Left renal pelvis (tissue), 4 donors: ENCODE data around the gene SLC25A45. TPM values are rescaled to one million over a fixed set of nuclear protein-coding genes. Genes with fewer than 3 reads are reported as not detected.

Source experiments
- DNase-seq, 4 donors: peaks; one replicate each; pipeline ENCODE4 v3.0.0-alpha.2; 2013; ENCODE audit warnings: low read depth in 4 of 4, low spot score in 3 of 4
- polyA plus RNA-seq, 4 donors: library from polyadenylated mRNA; unstranded; fragments of 120-200 nt; gene quantifications; one replicate each; pipeline ENCODE4 v1.2.1, GENCODE V29; 2013; ENCODE audit not compliant: insufficient read length in 4 of 4

SLC25A45 gene, protein sequence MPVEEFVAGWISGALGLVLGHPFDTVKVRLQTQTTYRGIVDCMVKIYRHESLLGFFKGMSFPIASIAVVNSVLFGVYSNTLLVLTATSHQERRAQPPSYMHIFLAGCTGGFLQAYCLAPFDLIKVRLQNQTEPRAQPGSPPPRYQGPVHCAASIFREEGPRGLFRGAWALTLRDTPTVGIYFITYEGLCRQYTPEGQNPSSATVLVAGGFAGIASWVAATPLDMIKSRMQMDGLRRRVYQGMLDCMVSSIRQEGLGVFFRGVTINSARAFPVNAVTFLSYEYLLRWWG
- polyA plus RNA-seq = 1 to 10 TPM; 4.2 to 9.2 (median 6.1) TPM

DNA sequence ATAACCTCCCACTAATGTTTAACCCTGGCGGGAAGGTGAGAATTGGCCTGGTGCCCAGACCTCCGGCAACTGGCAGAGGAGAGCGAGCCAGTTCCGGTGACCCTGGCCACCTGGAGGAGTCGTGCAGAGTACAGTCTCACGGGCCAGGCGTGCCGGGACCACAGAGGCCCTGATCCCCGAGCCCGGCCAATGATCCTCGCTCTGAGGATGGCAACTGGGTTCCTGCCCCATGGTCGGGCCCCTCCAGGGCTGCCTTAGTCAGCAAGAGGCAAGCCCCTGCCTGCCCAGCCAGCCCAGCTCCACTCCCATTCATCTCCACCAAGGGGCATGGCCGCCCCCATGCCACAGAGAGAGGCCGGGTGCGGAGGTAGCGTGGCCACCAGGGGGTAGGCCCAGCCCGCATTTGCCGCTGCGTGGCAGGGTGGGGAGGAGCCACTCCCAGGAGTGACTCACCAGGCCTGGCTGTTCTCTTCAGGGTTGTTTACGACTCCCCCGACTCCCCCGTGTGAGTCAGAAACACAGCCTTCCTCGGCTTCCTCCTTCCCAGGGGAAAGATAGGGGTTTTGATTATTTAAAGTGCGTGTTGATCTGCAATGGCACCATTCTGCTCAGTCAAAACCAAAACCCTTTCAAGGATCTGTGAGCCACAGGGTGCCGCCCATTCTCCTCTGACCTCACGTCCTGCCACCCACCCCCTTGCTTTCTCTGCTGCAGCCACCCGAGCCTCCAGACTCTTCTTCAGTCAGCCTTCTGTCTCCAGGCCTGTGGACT, at the start of gene SLC25A45:
Gene SLC25A45, minus strand, starts transcription at position 614 of the 771 bp plus-strand sequence. CDS start 695 bp downstream, outside the sequence.
- DNase-seq = peak; percentile 71 to 80 (median 76)

DNA sequence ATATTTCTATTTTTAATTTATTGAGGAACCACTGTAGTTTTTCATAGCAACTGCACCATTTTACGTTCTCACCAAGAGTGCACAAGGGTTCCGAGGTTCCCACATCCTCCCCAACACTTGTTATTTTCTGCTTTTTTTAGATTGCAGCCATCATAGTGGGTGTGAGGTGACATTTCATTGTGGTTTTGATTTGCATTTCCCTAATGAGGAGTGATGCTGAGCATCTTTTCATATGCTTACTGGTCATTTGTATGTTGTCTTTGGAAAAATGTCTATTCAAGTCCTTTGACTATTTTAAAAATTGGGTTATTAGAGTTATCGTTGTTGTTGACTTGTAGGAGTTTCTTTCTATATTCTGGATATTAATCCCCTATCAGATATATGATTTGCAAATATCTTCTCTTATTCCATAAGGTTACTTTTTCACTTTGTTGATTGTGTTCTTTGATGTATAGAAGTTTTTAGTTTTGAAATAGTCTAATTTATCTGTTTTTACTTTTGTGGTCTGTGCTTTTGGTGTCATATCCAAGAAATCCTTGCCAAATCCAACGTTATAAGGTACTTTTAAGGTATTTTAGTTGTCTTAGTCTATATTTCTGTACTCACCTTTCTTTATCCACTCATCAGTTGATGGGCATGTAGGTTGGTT, 49.1 kb upstream of the SLC25A45 start:
- DNase-seq = no peak

GRCh38 chr11:65430406-65431217, 48.2 kb upstream of the SLC25A45 start:
- no peak for DNase-seq

GRCh38 chr11:65429724-65430405, 47.4 kb upstream of the SLC25A45 start:
- no peak for DNase-seq

GRCh38 chr11:65429068-65429681, 46.7 kb upstream of the SLC25A45 start:
- no peak for DNase-seq

DNA sequence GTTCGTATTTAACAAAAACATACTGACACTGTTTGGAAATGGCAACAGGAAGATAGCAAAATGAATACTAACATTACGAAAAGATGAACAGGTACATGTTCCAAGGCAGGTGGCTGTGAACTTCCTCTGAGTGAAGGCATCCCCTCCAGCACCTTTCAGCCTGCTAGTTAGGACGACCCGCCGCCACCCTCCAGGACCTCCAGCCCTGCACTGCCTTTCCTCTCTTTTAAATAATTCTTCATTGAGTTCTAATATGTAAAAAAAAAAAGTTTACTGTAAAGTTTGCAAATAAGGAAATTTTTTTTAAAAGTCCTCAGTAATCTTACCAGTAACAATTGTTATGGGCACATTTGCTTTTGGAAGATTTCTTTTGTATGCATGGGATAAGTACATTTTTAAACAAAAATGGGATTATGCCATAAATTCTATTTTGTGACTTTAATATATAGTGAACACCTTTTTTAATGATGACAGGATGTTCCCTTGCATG, 46.2 kb upstream of the SLC25A45 start:
- no peak for DNase-seq

DNA sequence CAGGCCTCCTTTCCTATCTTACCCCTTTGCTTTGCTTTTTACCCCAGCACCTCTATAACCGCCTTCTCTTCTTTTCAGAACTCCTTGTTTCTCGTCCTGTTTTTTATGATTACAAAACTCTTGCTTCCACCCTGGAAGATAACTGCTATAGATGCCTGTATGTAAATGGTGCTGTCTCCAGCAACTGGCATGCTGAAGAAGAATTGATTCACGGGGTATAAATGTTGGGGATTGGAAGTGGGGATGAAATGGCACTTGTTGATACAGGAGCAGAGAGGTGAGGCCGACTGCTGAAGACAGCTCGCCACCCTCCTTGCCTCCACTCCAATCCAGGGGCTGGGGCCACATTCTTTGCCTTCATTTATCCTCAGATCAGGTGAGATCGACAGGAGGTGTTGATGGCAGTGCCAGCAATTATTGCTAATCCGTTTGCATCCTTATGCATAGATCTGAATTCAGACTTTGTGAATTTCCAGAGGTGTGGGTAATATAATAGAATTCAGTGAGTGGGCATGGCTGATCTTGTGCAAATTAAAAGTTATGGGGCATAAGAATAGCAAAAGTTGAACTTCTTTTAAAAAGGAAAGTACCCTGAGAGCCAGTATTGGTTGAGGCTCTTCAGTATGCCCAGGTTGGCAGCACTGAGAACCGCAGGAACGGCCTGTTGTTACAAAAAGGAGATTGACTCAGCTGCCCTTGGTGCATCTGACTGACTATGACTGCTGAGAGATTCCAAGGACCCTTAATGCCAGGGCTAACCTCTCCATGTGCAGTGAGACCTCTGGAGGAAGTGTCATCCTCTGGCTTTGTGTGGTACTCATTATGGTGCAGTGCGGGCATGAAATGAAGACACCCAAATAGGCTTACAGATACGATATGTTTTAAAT, 45.5 kb upstream of the SLC25A45 start:
- no peak for DNase-seq

- no peak for DNase-seq
These were observed 44.6 kb upstream of the SLC25A45 start for GRCh38 chr11:65426839-65427690.

GRCh38 chr11:65425971-65426838, 43.8 kb upstream of the SLC25A45 start:
- DNase-seq = no peak

DNA sequence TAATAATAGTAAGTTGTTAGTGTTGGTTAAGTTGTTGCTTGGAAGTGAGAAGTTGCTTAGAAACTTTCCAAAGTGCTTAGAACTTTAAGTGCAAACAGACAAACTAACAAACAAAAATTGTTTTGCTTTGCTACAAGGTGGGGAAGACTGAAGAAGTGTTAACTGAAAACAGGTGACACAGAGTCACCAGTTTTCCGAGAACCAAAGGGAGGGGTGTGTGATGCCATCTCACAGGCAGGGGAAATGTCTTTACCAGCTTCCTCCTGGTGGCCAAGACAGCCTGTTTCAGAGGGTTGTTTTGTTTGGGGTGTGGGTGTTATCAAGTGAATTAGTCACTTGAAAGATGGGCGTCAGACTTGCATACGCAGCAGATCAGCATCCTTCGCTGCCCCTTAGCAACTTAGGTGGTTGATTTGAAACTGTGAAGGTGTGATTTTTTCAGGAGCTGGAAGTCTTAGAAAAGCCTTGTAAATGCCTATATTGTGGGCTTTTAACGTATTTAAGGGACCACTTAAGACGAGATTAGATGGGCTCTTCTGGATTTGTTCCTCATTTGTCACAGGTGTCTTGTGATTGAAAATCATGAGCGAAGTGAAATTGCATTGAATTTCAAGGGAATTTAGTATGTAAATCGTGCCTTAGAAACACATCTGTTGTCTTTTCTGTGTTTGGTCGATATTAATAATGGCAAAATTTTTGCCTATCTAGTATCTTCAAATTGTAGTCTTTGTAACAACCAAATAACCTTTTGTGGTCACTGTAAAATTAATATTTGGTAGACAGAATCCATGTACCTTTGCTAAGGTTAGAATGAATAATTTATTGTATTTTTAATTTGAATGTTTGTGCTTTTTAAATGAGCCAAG, 42.9 kb upstream of the SLC25A45 start:
- no peak for DNase-seq

DNA sequence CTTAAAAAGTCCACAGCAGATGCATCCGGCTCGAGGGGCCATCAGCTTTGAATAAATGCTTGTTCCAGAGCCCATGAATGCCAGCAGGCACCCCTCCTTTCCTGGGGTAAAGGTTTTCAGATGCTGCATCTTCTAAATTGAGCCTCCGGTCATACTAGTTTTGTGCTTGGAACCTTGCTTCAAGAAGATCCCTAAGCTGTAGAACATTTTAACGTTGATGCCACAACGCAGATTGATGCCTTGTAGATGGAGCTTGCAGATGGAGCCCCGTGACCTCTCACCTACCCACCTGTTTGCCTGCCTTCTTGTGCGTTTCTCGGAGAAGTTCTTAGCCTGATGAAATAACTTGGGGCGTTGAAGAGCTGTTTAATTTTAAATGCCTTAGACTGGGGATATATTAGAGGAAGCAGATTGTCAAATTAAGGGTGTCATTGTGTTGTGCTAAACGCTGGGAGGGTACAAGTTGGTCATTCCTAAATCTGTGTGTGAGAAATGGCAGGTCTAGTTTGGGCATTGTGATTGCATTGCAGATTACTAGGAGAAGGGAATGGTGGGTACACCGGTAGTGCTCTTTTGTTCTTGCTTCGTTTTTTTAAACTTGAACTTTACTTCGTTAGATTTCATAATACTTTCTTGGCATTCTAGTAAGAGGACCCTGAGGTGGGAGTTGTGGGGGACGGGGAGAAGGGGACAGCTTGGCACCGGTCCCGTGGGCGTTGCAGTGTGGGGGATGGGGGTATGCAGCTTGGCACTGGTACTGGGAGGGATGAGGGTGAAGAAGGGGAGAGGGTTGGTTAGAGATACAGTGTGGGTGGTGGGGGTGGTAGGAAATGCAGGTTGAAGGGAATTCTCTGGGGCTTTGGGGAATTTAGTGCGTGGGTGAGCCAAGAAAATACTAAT, 42.0 kb upstream of the SLC25A45 start:
- no peak for DNase-seq

DNA sequence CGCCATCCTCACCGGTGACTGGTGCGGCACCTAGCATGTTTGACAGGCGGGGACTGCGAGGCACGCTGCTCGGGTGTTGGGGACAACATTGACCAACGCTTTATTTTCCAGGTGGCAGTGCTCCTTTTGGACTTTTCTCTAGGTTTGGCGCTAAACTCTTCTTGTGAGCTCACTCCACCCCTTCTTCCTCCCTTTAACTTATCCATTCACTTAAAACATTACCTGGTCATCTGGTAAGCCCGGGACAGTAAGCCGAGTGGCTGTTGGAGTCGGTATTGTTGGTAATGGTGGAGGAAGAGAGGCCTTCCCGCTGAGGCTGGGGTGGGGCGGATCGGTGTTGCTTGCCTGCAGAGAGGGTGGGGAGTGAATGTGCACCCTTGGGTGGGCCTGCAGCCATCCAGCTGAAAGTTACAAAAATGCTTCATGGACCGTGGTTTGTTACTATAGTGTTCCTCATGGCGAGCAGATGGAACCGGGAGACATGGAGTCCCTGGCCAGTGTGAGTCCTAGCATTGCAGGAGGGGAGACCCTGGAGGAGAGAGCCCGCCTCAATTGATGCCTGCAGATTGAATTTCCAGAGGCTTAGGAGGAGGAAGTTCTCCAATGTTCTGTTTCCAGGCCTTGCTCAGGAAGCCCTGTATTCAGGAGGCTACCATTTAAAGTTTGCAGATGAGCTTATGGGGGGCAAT, 41.2 kb upstream of the SLC25A45 start:
- DNase-seq = no peak

GRCh38 chr11:65422633-65423515, 40.4 kb upstream of the SLC25A45 start, which contains the start of gene NEAT1:
TSS of gene NEAT1 (plus strand) at chr11:65422798.
- DNase-seq = peak; percentile 83 to 93 (median 89)
